ENCODE results near the gene CT45A5. TPM values are rescaled to one million over a fixed set of nuclear protein-coding genes. Genes with fewer than 3 reads are reported as not detected.
"Not testable (repeated sequence)": the region's sequence is repeated elsewhere in the genome, so short reads cannot be mapped to it uniquely, and the experiment has no call there.

CT45A5 gene, protein sequence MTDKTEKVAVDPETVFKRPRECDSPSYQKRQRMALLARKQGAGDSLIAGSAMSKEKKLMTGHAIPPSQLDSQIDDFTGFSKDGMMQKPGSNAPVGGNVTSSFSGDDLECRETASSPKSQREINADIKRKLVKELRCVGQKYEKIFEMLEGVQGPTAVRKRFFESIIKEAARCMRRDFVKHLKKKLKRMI
- polyA plus RNA-seq, result not detected
- long read RNA-seq, donor 1, result 0 reads
- long read RNA-seq, donor 2, result 0 reads
- long read RNA-seq, donor 3, result 0 reads
- long read RNA-seq, donor 4, result 0 reads
- long read RNA-seq, donor 5, result 0 reads
- long read RNA-seq, donor 6, result 0 reads
- long read RNA-seq, donor 7, result 0 reads
- long read RNA-seq, donor 8, result 0 reads
- long read RNA-seq, donor 9, result 0 reads
- long read RNA-seq, donor 10, result 0 reads
- long read RNA-seq, donor 11, result 0 reads

DNA sequence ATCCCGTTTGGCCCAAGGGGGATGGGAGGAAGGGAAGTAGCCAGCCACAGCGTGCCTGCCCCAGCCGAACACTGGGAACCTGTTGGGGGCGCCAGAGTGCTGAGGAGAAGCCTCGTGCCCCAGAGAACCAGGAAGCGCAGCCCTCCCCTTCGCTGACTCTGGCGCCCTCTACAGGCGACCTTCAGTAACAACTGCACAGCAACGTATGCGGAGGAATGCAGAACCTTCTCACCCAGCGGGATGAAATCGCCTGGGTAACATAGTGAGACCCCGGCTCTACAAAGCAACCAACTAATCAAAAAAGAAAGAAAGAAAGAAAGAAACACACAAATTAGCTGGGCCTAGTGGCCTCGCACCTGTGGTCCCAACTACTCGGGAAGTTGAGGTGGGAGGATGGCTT lies at the start of gene CT45A5:
TSS of gene CT45A5 (minus strand) at position 101 of the 400 bp plus-strand sequence. CDS start 3,774 bp downstream, outside the sequence.
- no CpG with 5 or more reads among the region's 16 CpGs for WGBS (ENCODE audit: insufficient coverage, low lambda C conversion rate)
- H3K36me3 ChIP-seq (ENCODE audit: control insufficient read depth, insufficient read depth, low read length); H3K27me3 ChIP-seq (ENCODE audit: control insufficient read depth, insufficient read depth, low read length); H3K9me3 ChIP-seq (ENCODE audit: control insufficient read depth, low read depth, low read length); DNase-seq; H3K4me1 ChIP-seq (ENCODE audit: control insufficient read depth, insufficient read depth, low read length); H3K4me3 ChIP-seq (ENCODE audit: low read length); H3K27ac ChIP-seq (ENCODE audit: low read length): not testable (repeated sequence)

DNA sequence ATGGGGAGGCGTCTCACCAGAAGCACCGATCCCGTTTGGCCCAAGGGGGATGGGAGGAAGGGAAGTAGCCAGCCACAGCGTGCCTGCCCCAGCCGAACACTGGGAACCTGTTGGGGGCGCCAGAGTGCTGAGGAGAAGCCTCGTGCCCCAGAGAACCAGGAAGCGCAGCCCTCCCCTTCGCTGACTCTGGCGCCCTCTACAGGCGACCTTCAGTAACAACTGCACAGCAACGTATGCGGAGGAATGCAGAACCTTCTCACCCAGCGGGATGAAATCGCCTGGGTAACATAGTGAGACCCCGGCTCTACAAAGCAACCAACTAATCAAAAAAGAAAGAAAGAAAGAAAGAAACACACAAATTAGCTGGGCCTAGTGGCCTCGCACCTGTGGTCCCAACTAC lies 34.6 kb upstream of the CT45A5 start, which contains the start of gene CT45A2:
TSS of gene CT45A2 (minus strand) at position 101 of the 400 bp plus-strand sequence. CDS start 3,747 bp downstream, outside the sequence.
- H3K36me3 ChIP-seq (ENCODE audit: control insufficient read depth, insufficient read depth, low read length); H3K27me3 ChIP-seq (ENCODE audit: control insufficient read depth, insufficient read depth, low read length); H3K4me1 ChIP-seq (ENCODE audit: control insufficient read depth, insufficient read depth, low read length); H3K4me3 ChIP-seq (ENCODE audit: low read length); H3K9me3 ChIP-seq (ENCODE audit: control insufficient read depth, low read depth, low read length); H3K27ac ChIP-seq (ENCODE audit: low read length); DNase-seq: not testable (repeated sequence)
- no CpG with 5 or more reads among the region's 17 CpGs for WGBS (ENCODE audit: insufficient coverage, low lambda C conversion rate)

DNA sequence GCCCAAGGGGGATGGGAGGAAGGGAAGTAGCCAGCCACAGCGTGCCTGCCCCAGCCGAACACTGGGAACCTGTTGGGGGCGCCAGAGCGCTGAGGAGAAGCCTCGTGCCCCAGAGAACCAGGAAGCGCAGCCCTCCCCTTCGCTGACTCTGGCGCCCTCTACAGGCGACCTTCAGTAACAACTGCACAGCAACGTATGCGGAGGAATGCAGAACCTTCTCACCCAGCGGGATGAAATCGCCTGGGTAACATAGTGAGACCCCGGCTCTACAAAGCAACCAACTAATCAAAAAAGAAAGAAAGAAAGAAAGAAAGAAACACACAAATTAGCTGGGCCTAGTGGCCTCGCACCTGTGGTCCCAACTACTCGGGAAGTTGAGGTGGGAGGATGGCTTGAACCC lies 17.4 kb upstream of the CT45A5 start, which contains the start of gene CT45A6:
TSS of gene CT45A6 (minus strand) at position 101 of the 400 bp plus-strand sequence. CDS start 3,794 bp downstream, outside the sequence.
- H3K9me3 ChIP-seq (ENCODE audit: control insufficient read depth, low read depth, low read length); DNase-seq; H3K36me3 ChIP-seq (ENCODE audit: control insufficient read depth, insufficient read depth, low read length); H3K4me1 ChIP-seq (ENCODE audit: control insufficient read depth, insufficient read depth, low read length); H3K27me3 ChIP-seq (ENCODE audit: control insufficient read depth, insufficient read depth, low read length); H3K4me3 ChIP-seq (ENCODE audit: low read length); H3K27ac ChIP-seq (ENCODE audit: low read length): not testable (repeated sequence)
- WGBS (ENCODE audit: insufficient coverage, low lambda C conversion rate), result no CpG with 5 or more reads among the region's 16 CpGs

DNA sequence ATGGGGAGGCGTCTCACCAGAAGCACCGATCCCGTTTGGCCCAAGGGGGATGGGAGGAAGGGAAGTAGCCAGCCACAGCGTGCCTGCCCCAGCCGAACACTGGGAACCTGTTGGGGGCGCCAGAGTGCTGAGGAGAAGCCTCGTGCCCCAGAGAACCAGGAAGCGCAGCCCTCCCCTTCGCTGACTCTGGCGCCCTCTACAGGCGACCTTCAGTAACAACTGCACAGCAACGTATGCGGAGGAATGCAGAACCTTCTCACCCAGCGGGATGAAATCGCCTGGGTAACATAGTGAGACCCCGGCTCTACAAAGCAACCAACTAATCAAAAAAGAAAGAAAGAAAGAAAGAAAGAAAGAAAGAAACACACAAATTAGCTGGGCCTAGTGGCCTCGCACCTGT lies 17.2 kb downstream of the CT45A5 start, which contains the start of gene CT45A3:
TSS of gene CT45A3 (minus strand) at position 101 of the 400 bp plus-strand sequence. CDS start 3,747 bp downstream, outside the sequence.
- not testable (repeated sequence) for H3K4me3 ChIP-seq (ENCODE audit: low read length); H3K4me1 ChIP-seq (ENCODE audit: control insufficient read depth, insufficient read depth, low read length); H3K36me3 ChIP-seq (ENCODE audit: control insufficient read depth, insufficient read depth, low read length); H3K27ac ChIP-seq (ENCODE audit: low read length); DNase-seq; H3K9me3 ChIP-seq (ENCODE audit: control insufficient read depth, low read depth, low read length); H3K27me3 ChIP-seq (ENCODE audit: control insufficient read depth, insufficient read depth, low read length)
- no CpG with 5 or more reads among the region's 17 CpGs for WGBS (ENCODE audit: insufficient coverage, low lambda C conversion rate)

DNA sequence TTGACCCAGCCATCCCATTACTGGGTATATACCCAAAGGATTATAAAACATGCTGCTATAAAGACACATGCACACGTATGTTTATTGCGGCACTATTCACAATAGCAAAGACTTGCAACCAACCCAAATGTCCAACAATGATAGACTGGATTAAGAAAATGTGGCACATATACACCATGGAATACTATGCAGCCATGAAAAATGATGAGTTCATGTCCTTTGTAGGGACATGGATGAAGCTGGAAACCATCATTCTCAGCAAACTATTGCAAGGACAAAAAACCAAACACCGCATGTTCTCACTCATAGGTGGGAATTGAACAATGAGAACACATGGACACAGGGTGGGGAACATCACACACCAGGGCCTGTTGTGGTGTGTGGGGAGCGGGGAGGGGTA lies 40.6 kb downstream of the CT45A5 start:
- WGBS (ENCODE audit: insufficient coverage, low lambda C conversion rate), result no CpG with 5 or more reads among the region's 4 CpGs

DNA sequence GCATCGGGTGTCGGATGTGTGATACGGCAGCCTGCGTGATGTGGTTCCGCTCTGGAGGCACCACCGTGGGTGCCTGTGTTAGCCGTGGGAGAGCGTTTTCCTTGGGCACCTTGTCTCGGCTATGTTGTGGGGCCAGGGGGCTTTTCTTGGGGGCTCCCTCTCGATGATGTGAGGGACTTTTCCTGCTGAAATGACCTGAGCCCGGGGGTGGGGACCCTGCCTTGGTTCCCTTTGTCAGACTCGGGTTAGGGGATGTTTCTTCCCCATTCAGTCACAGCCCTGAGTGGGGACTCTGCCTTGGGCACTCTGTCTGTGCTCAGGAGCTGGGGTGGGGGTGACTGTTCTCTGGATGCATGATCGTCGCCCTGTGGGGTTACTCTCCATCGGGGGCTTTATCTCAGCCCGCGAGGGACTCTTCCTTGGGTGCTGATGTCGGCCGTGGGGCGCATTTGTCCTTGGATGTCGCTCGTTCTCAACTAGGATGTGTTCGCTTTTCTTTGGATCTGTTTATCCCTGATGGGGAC lies 44.0 kb downstream of the CT45A5 start:
- H3K4me1 ChIP-seq (ENCODE audit: control insufficient read depth, insufficient read depth, low read length), result no peaks in the 10 kb centered on the region
- H3K27me3 ChIP-seq (ENCODE audit: control insufficient read depth, insufficient read depth, low read length), result no peaks in the 10 kb centered on the region
- H3K27ac ChIP-seq (ENCODE audit: low read length), result no peak overlapping the region
- no peaks in the 10 kb centered on the region for H3K36me3 ChIP-seq (ENCODE audit: control insufficient read depth, insufficient read depth, low read length)
- no peaks in the 10 kb centered on the region for H3K9me3 ChIP-seq (ENCODE audit: control insufficient read depth, low read depth, low read length)
- DNase-seq, result no peak
- no peak overlapping the region for H3K4me3 ChIP-seq (ENCODE audit: low read length)
- WGBS (ENCODE audit: insufficient coverage, low lambda C conversion rate), result no CpG with 5 or more reads among the region's 23 CpGs

More for the DNA sequence above, 40.6 kb downstream of the CT45A5 start:
- H3K4me3 ChIP-seq (ENCODE audit: low read length); DNase-seq; H3K4me1 ChIP-seq (ENCODE audit: control insufficient read depth, insufficient read depth, low read length); H3K36me3 ChIP-seq (ENCODE audit: control insufficient read depth, insufficient read depth, low read length); H3K27ac ChIP-seq (ENCODE audit: low read length); H3K9me3 ChIP-seq (ENCODE audit: control insufficient read depth, low read depth, low read length); H3K27me3 ChIP-seq (ENCODE audit: control insufficient read depth, insufficient read depth, low read length): not testable (repeated sequence)

DNA sequence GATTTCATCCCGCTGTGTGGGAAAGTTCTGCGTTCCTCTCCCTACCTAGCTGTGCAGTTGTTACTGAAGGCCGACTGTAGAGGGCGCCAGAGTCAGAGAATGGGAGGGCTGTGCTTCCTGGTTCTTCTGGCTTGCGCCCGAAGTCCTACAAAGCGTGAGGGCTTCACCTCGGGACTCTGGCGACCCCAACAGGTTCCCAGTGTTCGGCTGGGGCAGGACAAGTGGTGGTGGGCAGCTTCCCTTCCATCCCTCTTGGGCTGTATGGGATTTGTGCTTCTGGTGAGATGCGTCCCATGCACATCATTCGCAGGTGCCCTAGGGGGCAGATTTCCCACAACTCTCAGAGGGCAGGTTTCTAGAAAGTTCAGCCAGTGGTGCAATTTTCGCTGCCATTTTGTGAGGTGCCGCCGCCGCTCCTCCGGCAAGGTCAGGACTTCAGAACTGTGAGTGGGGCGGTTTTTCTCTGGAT lies 44.6 kb downstream of the CT45A5 start:
- H3K27ac ChIP-seq (ENCODE audit: low read length), result no peak overlapping the region
- DNase-seq, result peak in 1 of 2 donors; percentile 1
- WGBS (ENCODE audit: insufficient coverage, low lambda C conversion rate), result no CpG with 5 or more reads among the region's 18 CpGs

DNA sequence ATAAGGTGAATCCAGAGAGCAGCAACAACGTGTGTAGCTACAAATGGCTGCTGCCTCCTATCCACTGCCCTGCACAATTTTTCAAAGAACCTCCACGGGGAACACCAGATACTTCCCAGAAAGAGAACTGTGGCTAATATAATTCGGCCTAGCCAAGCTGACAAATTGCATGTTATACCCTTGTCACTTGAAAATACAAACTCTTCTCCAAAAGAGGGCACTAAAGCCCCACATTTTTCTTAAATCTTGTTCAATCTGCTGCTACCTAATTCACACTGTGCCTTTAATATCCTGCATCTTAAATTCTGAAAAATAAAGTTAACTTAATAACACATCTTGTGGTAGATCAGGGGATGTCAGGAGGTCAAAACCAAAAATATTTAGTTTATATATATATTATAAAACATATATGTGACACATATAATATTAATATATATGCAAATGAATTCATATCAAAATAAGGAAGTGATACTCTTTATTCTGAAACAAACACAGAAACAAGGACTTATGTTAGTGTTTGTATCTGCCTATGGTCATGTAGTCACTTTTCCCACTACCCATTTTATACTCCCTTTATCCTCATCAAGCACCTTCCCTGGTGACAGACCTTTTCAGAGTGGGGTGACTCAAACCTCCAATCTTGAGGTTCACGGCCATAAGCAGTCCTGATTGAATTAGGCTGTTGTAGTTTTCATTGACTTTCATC lies 47.8 kb downstream of the CT45A5 start:
- no peaks in the 10 kb centered on the region for H3K9me3 ChIP-seq (ENCODE audit: control insufficient read depth, low read depth, low read length)
- H3K36me3 ChIP-seq (ENCODE audit: control insufficient read depth, insufficient read depth, low read length), result no peaks in the 10 kb centered on the region
- no CpG with 5 or more reads among the region's 4 CpGs for WGBS (ENCODE audit: insufficient coverage, low lambda C conversion rate)
- no peaks in the 10 kb centered on the region for H3K27me3 ChIP-seq (ENCODE audit: control insufficient read depth, insufficient read depth, low read length)
- H3K27ac ChIP-seq (ENCODE audit: low read length), result no peak overlapping the region
- DNase-seq, result no peak
- no peaks in the 10 kb centered on the region for H3K4me1 ChIP-seq (ENCODE audit: control insufficient read depth, insufficient read depth, low read length)
- no peak overlapping the region for H3K4me3 ChIP-seq (ENCODE audit: low read length)

More for the DNA sequence above, 44.6 kb downstream of the CT45A5 start:
- H3K27me3 ChIP-seq (ENCODE audit: control insufficient read depth, insufficient read depth, low read length), result no peaks in the 10 kb centered on the region
- no peaks in the 10 kb centered on the region for H3K9me3 ChIP-seq (ENCODE audit: control insufficient read depth, low read depth, low read length)
- H3K36me3 ChIP-seq (ENCODE audit: control insufficient read depth, insufficient read depth, low read length), result no peaks in the 10 kb centered on the region
- no peaks in the 10 kb centered on the region for H3K4me1 ChIP-seq (ENCODE audit: control insufficient read depth, insufficient read depth, low read length)
- no peak overlapping the region for H3K4me3 ChIP-seq (ENCODE audit: low read length)

DNA sequence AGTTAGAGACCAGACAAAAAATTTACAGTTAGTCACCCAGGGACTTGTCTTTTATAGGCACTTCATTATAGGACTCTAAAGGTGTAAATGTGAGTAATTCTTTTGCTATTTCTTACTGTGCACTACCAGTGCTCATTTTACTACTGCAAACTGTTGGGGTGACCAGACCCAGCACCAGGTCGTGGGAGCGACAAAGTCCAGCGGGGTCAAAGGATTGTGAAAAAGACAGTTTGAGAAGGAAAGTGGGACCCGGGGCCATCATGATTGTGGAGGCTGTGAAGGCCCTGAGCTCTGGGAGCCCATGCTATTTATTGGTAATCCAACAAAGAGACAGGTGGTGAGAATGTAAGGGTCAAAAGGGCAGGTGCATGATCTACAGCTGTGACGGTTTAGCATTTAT lies 50.6 kb downstream of the CT45A5 start:
- WGBS (ENCODE audit: insufficient coverage, low lambda C conversion rate), result no CpG with 5 or more reads among the region's 5 CpGs
- H3K9me3 ChIP-seq (ENCODE audit: control insufficient read depth, low read depth, low read length); H3K27me3 ChIP-seq (ENCODE audit: control insufficient read depth, insufficient read depth, low read length); DNase-seq; H3K27ac ChIP-seq (ENCODE audit: low read length); H3K4me1 ChIP-seq (ENCODE audit: control insufficient read depth, insufficient read depth, low read length); H3K36me3 ChIP-seq (ENCODE audit: control insufficient read depth, insufficient read depth, low read length); H3K4me3 ChIP-seq (ENCODE audit: low read length): not testable (repeated sequence)

All from large intestine (tissue), 12 donors.